ENCODE data around the gene GAB1.

DNA sequence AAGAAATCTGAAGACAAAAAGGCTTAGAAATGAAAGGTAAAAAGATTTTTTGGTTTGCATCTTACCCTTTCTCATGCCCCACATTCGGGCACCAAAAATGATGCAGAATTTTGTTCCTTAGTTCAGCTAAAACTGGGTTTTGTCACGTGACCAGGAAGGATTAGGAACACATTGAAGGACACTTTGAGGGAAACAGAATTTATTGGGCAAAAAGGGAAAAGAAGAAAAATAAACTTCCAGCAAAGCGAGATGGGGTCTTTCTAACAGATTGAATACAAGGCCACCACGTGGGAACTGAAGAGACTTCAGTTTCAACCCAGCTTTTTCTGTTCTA is 95.5 kb downstream of the GAB1 start:
- TF ChIP-seq TAF1 (conservative IDR thresholded peaks at IDR 0.05) (no peak), YY1 (IDR thresholded peaks at IDR 0.05) (no peak), JUND (IDR thresholded peaks at IDR 0.05) (no peak)
- TF ChIP-seq, protein P1, sequence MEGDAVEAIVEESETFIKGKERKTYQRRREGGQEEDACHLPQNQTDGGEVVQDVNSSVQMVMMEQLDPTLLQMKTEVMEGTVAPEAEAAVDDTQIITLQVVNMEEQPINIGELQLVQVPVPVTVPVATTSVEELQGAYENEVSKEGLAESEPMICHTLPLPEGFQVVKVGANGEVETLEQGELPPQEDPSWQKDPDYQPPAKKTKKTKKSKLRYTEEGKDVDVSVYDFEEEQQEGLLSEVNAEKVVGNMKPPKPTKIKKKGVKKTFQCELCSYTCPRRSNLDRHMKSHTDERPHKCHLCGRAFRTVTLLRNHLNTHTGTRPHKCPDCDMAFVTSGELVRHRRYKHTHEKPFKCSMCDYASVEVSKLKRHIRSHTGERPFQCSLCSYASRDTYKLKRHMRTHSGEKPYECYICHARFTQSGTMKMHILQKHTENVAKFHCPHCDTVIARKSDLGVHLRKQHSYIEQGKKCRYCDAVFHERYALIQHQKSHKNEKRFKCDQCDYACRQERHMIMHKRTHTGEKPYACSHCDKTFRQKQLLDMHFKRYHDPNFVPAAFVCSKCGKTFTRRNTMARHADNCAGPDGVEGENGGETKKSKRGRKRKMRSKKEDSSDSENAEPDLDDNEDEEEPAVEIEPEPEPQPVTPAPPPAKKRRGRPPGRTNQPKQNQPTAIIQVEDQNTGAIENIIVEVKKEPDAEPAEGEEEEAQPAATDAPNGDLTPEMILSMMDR (IDR thresholded peaks at IDR 0.05; ENCODE audit: low read depth, low read length, missing input control): no peak
- TF ChIP-seq, protein P2, sequence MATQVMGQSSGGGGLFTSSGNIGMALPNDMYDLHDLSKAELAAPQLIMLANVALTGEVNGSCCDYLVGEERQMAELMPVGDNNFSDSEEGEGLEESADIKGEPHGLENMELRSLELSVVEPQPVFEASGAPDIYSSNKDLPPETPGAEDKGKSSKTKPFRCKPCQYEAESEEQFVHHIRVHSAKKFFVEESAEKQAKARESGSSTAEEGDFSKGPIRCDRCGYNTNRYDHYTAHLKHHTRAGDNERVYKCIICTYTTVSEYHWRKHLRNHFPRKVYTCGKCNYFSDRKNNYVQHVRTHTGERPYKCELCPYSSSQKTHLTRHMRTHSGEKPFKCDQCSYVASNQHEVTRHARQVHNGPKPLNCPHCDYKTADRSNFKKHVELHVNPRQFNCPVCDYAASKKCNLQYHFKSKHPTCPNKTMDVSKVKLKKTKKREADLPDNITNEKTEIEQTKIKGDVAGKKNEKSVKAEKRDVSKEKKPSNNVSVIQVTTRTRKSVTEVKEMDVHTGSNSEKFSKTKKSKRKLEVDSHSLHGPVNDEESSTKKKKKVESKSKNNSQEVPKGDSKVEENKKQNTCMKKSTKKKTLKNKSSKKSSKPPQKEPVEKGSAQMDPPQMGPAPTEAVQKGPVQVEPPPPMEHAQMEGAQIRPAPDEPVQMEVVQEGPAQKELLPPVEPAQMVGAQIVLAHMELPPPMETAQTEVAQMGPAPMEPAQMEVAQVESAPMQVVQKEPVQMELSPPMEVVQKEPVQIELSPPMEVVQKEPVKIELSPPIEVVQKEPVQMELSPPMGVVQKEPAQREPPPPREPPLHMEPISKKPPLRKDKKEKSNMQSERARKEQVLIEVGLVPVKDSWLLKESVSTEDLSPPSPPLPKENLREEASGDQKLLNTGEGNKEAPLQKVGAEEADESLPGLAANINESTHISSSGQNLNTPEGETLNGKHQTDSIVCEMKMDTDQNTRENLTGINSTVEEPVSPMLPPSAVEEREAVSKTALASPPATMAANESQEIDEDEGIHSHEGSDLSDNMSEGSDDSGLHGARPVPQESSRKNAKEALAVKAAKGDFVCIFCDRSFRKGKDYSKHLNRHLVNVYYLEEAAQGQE (IDR thresholded peaks at IDR 0.05): no peak

Measured in liver (tissue), 3 donors.